ENCODE measurements around the gene REM1. TPM values are rescaled to one million over a fixed set of nuclear protein-coding genes. Genes with fewer than 3 reads are reported as not detected.
"Not testable (repeated sequence)": the region's sequence is repeated elsewhere in the genome, so short reads cannot be mapped to it uniquely, and the experiment has no call there.

REM1 gene
- not detected in 2 replicates for total RNA-seq
- long read RNA-seq: 0 reads

- Mint-ChIP-seq H3K4me3 (no peak within 1 kb of the TSS), H3K27me3 (ENCODE audit: low read depth) (peaks cover 2% of the 10 kb centered on the region), H3K36me3 (ENCODE audit: low read depth) (peaks cover 8% of the 10 kb centered on the region), H3K4me1 (no peaks in the 10 kb centered on the region), H3K27ac (ENCODE audit: unreplicated experiment) (no peak within 1 kb of the TSS), H3K9me3 (peaks cover 25% of the 10 kb centered on the region)
- no peak for DNase-seq (ENCODE audit: low read depth, low spot score)
- TF ChIP-seq, protein P1, sequence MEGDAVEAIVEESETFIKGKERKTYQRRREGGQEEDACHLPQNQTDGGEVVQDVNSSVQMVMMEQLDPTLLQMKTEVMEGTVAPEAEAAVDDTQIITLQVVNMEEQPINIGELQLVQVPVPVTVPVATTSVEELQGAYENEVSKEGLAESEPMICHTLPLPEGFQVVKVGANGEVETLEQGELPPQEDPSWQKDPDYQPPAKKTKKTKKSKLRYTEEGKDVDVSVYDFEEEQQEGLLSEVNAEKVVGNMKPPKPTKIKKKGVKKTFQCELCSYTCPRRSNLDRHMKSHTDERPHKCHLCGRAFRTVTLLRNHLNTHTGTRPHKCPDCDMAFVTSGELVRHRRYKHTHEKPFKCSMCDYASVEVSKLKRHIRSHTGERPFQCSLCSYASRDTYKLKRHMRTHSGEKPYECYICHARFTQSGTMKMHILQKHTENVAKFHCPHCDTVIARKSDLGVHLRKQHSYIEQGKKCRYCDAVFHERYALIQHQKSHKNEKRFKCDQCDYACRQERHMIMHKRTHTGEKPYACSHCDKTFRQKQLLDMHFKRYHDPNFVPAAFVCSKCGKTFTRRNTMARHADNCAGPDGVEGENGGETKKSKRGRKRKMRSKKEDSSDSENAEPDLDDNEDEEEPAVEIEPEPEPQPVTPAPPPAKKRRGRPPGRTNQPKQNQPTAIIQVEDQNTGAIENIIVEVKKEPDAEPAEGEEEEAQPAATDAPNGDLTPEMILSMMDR (conservative IDR thresholded peaks at IDR 0.05): no peak
These were observed at the start of gene REM1, which contains the start of gene DEFB124 for GRCh38 chr20:31474758-31475427. Gene REM1 (plus strand): TSS chr20:31475288. CDS start chr20:31476446, 1,158 bp downstream. Gene DEFB124 (minus strand): TSS chr20:31475127. CDS start chr20:31473013, 2,114 bp downstream.

DNA sequence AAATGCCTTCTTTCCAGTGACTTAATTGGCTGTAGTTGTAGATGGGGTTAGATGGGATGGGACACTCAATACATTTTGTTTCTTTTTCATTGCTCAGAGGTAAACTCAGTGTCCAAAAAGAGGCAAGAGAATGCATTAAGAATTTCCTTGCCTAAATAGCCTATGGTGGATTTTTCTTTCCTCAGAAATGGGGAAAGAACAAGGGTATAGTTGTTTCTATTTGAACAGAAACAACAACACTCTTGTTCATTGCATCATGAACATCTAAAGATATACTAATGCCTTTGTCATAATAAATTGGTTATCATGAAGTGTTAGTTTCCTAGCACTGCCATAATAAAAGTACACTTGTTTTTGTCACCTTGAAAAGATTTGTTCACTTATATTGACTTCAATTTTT is 49.3 kb upstream of the REM1 start:
- H3K4me3 Mint-ChIP-seq: no peak overlapping the region
- TF ChIP-seq, protein P1 (conservative IDR thresholded peaks at IDR 0.05): no peak
- H3K27me3 Mint-ChIP-seq (ENCODE audit: low read depth): no peaks in the 10 kb centered on the region
- no peak overlapping the region for H3K27ac Mint-ChIP-seq (ENCODE audit: unreplicated experiment)
- no peak for DNase-seq (ENCODE audit: low read depth, low spot score)
- H3K4me1 Mint-ChIP-seq: no peaks in the 10 kb centered on the region
- peaks cover 5% of the 10 kb centered on the region for H3K36me3 Mint-ChIP-seq (ENCODE audit: low read depth)
- peaks cover 13% of the 10 kb centered on the region for H3K9me3 Mint-ChIP-seq

DNA sequence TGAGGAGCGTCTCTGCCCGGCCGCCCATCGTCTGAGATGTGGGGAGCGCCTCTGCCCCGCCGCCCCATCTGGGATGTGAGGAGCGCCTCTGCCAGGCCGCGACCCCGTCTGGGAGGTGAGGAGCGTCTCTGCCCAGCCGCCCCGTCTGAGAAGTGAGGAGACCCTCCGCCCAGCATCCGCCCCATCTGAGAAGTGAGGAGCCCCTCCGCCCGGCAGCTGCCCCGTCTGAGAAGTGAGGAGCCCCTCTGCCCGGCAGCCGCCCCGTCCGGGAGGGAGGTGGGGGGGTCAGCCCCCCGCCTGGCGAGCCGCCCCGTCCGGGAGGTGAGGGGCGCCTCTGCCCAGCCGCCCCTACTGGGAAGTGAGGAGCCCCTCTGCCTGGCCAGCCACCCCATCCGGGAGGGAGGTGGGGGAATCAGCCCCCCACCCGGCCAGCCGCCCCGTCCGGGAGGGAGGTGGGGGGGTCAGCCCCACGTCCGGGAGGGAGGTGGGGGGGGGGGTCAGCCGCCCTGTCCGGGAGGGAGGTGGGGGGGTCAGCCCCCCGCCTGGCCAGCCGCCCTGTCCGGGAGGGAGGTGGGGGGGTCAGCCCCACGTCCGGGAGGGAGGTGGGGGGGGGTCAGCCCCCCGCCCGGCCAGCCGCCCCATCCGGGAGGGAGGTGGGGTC is 48.1 kb upstream of the REM1 start:
- DNase-seq (ENCODE audit: low read depth, low spot score); H3K27ac Mint-ChIP-seq (ENCODE audit: unreplicated experiment); H3K27me3 Mint-ChIP-seq (ENCODE audit: low read depth); H3K4me1 Mint-ChIP-seq; H3K4me3 Mint-ChIP-seq; H3K36me3 Mint-ChIP-seq (ENCODE audit: low read depth): not testable (repeated sequence)
- peaks cover 13% of the 10 kb centered on the region for H3K9me3 Mint-ChIP-seq

DNA sequence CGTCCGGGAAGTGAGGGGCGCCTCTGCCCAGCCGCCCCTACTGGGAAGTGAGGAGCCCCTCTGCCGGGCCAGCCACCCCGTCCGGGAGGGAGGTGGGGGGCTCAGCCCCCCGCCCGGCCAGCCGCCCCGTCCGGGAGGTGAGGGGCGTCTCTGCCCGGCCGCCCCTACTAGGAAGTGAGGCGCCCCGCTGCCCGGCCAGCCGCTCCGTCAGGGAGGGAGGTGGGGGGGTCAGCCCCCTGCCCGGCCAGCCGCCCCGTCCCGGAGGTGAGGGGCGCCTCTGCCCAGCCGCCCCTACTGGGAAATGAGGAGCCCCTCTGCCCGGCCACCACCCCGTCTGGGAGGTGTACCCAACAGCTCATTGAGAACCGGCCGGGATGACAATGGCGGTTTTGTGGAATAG is 47.5 kb upstream of the REM1 start:
- not testable (repeated sequence) for H3K27ac Mint-ChIP-seq (ENCODE audit: unreplicated experiment)

DNA sequence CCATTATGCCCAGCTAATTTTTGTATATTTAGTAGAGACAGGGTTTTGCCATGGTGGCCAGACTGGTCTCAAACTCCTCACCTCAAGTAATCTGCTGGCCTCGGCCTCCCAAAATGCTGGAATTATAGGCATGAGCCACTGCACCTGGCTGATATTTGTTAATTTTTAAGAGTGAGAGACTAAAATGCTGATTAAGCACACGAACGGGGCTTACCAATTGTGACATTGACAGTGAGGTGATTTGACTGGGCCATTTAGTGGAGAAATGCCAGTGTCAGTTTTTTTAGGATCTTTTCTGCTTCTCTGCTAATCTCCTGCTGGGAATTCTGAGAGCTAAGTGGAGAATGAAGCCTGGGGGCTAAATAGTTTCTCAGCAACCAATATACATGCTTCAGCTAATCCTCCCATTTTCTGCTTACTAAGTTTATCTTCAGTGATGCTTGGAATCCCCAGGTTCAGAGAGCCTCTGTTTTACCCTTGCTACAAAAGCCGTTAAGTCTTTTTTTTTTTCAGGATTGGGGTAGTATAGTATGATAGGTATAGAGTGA is 44.4 kb upstream of the REM1 start:
- H3K9me3 Mint-ChIP-seq: peaks cover 6% of the 10 kb centered on the region
- H3K27me3 Mint-ChIP-seq (ENCODE audit: low read depth): no peaks in the 10 kb centered on the region
- H3K36me3 Mint-ChIP-seq (ENCODE audit: low read depth): no peaks in the 10 kb centered on the region
- TF ChIP-seq, protein P1 (conservative IDR thresholded peaks at IDR 0.05): no peak
- DNase-seq (ENCODE audit: low read depth, low spot score): no peak
- H3K4me3 Mint-ChIP-seq: no peak overlapping the region
- H3K4me1 Mint-ChIP-seq: no peaks in the 10 kb centered on the region
- no peak overlapping the region for H3K27ac Mint-ChIP-seq (ENCODE audit: unreplicated experiment)

More for the DNA sequence above, 47.5 kb upstream of the REM1 start:
- peaks cover 13% of the 10 kb centered on the region for H3K9me3 Mint-ChIP-seq
- H3K4me1 Mint-ChIP-seq; H3K4me3 Mint-ChIP-seq; DNase-seq (ENCODE audit: low read depth, low spot score); H3K27me3 Mint-ChIP-seq (ENCODE audit: low read depth); H3K36me3 Mint-ChIP-seq (ENCODE audit: low read depth): not testable (repeated sequence)

DNA sequence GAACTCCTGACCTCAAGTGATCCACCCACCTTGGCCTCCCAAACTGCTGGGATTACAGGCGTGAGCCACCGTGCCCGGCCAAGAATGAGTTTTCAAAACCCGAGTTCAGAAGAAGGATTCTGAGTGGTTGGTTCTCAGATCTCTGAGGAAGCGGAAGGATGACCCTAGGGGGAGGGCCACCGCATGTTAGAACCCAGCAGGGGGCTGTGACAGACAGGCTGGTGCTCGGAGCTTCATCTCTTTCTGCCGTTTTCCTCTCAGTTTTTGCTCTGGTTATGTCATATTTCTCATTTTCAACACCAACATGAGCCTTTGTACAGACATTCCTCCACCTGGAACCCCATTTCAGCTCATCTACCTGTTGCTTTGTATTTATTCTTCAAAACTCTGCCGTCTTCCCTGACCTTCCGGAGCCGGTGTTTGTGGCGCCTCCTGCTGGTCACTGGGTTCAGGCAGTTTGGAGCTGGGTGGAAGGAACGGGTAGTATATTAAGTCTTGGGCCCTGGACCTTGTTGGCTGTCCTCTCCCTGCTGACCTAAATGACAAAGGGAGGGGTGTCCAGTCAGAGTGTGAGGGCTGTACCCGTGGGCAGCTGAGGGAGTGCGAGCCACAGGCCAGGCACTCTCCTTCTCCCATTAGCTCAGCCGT is 35.0 kb upstream of the REM1 start, which contains the start of gene DEFB123:
DEFB123 (plus strand) TSS at position 621 of the 648 bp plus-strand sequence. CDS start 67 bp downstream, outside the sequence.
- H3K4me1 Mint-ChIP-seq: no peaks in the 10 kb centered on the region
- no peak within 1 kb of the TSS for H3K4me3 Mint-ChIP-seq
- no peaks in the 10 kb centered on the region for H3K36me3 Mint-ChIP-seq (ENCODE audit: low read depth)
- H3K9me3 Mint-ChIP-seq: peaks cover 20% of the 10 kb centered on the region
- no peak within 1 kb of the TSS for H3K27ac Mint-ChIP-seq (ENCODE audit: unreplicated experiment)
- DNase-seq (ENCODE audit: low read depth, low spot score): no peak
- TF ChIP-seq, protein P1 (conservative IDR thresholded peaks at IDR 0.05): no peak
- no peaks in the 10 kb centered on the region for H3K27me3 Mint-ChIP-seq (ENCODE audit: low read depth)

All from neural crest cell (in vitro differentiated cells).